NK-92 treated with Interleukin-12 subunit alpha and Interleukin-12 subunit beta, amount 100 ng/mL, for 24 hours (cell line): ENCODE results near the gene PAX5.
"Not testable (repeated sequence)": the region's sequence is repeated elsewhere in the genome, so short reads cannot be mapped to it uniquely, and the experiment has no call there.

Source experiments
- DNase-seq: peaks from one replicate; lab custom pipeline; 2025; lab: John Stamatoyannopoulos, UW

Gene PAX5

DNA sequence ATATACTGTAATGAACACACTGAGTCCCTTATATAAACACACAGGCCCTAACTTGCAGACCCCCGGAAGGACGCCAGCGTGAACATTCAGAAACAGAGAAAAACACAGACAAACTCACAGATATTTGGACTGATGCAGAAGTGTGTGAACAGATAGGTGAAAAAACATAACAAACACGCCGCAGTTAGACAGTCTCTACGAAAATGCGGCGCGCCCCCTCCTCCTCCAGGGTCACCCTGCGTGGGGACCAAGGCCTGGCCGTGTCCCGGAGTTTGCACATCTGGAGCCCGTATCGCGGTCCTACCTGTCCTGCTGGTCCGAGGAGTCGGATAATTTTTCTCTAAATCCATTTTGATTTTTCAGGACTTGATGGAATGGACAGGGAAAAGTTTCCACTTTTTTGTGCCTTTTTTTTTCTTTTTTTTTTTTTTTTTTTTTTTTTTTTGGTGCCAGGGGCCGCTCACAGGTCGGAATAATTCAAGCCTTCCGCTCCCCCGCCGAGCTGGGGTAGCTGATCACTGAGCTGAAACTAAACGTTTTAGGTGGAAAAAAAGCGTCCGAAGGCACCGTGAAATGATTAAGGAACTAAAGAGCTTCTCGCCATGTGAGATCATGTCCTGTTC, at the start of gene PAX5:
TSS of gene PAX5 (minus strand) at position 587 of the 623 bp plus-strand sequence. CDS start at position 350, 237 bp downstream.
- no peak for DNase-seq

- DNase-seq = no peak
Observed at GRCh38 chr9:37083654-37084053, 49.6 kb upstream of the PAX5 start.

DNA sequence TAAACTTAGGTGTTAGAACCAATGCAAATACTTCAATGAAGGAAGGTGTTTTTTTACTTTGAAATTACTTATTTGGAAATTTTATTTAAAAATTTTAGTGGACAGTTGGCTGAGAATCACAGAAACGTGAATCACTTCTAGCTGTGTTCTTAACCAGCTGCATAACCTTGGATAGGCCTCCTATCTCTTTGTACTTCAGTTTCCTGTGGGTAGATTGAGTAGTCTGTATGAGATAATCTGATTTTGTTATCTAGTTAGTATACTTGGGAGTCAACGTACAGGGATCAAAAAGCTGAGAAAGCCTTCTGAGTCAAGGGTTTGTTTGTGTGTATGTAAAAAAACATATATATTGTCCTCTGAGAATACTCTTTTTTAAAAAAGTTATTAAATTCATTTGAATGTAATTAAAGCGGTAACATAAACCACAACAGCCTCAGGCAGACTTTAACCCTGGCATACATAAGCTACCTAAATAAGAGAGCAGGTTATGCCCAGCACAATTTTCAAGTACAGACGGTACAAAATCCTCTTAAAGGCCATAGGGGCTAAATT, 48.2 kb upstream of the PAX5 start:
- no peak for DNase-seq

GRCh38 chr9:37081507-37081906, 47.4 kb upstream of the PAX5 start:
- not testable (repeated sequence) for DNase-seq

- not testable (repeated sequence) for DNase-seq
Observed at GRCh38 chr9:37080165-37080628, 46.1 kb upstream of the PAX5 start.

DNA sequence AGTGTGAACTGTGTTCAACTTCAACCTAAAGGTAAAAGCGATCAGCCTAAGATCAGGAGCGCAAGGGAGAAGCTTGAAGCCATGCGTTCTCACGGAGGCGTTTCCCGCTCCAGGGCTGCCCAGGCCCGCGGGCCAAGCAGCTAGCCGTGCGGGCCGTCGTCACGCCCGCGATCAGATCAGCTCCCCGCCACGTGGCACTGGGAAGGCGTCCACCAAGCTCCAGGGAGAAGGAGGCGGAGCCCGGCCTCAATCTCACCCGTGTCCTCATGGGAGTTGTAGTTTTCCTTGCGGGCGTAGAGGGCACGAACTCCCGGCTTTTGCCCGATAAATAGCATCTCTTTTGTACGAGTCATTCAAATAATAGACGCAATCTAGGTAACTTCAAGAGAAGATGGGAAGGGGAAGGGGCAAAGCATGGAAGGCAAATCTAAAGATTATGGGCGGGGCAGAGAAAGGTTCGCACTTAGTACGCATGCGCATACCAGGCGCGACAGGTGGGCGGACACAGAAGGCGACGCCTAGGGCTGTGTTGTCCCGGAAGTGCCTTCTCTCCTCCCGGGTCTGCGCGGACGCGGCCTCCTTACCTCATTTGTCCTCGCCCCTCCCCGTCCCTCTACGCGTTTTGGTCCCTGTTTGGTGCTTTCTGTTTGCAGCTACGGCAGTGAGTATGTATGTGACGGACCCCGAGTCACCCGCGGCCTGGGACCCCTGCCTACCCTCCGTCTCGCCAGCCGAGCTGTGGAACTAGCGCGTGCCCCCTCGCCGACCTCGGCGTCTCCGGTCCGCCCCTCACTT, 45.5 kb upstream of the PAX5 start:
- peak; percentile 90 for DNase-seq

GRCh38 chr9:37074790-37075189, 40.7 kb upstream of the PAX5 start:
- not testable (repeated sequence) for DNase-seq

GRCh38 chr9:37066139-37066725, 32.2 kb upstream of the PAX5 start:
- DNase-seq = no peak

- DNase-seq = no peak
Observed at GRCh38 chr9:37062336-37062735, 28.3 kb upstream of the PAX5 start.

DNA sequence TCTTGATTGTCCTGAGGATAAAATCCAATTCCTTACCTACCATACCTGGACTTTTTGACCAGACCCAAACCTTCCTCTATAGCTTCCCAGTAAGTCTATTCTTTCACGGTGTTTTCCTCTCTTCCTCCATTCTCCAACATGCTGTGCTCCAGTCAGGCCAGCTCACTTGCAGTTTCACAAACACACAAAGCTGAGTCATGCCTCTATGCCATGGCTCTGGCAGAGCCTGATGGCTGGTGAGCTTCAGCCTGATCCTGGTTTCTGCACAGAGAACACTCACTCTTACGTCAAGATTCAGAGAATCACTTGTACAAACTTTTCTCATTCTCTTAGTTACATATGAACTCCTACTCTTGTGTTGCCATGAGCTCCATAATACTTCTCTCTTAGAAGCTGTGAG, 27.7 kb upstream of the PAX5 start:
- no peak for DNase-seq

DNA sequence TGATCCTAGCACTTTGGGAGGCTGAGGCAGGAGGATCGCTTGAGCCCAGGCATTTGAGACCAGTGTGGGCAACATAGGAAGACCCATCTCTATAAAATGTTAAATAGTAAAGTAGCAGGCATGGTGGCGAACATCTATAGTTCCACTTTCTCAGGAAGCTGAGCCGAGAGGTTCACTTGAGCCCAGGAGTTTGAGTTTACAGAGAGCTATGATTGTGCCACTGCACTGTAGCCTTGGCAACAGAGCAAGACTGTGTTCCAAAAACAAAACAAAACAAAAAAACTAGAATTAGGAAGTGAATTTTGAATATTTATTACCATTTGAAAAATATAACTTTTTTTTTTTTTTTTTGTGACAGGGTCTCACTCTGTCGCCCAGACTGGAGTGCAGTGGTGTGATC, 26.8 kb upstream of the PAX5 start:
- no peak for DNase-seq

- no peak for DNase-seq
Observed at GRCh38 chr9:37056046-37056920, 22.2 kb upstream of the PAX5 start.

DNA sequence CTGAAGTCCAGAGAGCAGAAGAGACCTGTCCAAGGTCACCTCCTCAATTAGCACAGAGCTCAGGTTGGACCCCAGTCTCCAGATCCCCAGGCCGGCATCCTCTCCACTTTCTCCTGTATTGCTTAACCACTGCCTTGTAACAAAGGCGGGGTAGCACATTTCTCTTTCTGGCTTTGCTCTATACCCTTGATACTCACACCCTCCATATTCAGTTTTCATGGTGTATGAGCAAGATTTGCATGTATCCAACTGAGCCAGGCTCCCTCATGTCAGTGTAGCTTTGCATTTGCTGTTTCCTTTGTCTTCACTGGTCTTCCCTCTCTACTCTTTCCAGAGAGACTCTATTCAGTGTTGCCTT, 20.3 kb upstream of the PAX5 start:
- DNase-seq = not testable (repeated sequence)

- no peak for DNase-seq
Observed at GRCh38 chr9:37053684-37054362, 19.8 kb upstream of the PAX5 start.

GRCh38 chr9:37046683-37047082, 12.6 kb upstream of the PAX5 start:
- DNase-seq = no peak

- DNase-seq = no peak
Observed at GRCh38 chr9:37042421-37042820, 8.4 kb upstream of the PAX5 start.

DNA sequence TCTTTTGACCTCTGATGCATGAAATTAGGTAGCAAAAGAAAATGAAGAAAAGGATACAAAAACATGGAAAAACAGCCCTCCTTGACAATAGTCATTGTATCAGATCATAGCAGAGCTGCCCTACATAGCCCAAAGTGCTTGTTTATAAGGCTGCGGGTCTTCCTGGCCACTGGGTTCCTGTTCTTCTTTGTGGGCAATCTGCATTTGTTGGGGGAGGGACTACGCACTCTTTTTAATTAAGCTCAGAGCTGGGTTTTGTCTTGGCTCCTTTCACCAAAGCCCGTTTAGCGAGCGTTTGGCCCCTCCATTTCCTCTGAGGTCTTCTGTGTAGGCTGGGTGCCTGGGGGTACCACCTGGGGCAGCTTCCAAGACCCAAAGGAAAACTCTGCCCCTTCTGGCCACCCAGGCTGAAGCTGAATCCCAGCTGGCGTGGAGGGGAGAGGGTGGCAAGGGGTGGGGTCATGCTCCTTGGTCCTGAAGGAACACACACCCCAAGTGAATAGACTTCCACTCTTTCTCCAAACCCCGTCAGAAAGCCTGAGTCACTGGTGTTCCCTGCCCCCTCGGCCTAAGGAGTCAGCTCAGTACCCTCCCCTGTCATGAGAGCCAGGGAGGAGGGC, 6.5 kb upstream of the PAX5 start:
- no peak for DNase-seq

- DNase-seq = no peak
Observed at GRCh38 chr9:37038943-37039464, 4.9 kb upstream of the PAX5 start.

- DNase-seq = no peak
Observed at GRCh38 chr9:37038302-37038942, 4.4 kb upstream of the PAX5 start.
